SKM-1 (cell line): ENCODE measurements around the gene ZNF292.
A peak's percentile ranks its signal among the peaks of the same experiment; 100 is the strongest.
"Not testable (repeated sequence)": the region's sequence is repeated elsewhere in the genome, so short reads cannot be mapped to it uniquely, and the experiment has no call there.

Experiments
- DNase-seq: peaks from one replicate; lab custom pipeline; 2025; ENCODE audit not compliant: unreplicated experiment; lab: John Stamatoyannopoulos, UW

The ZNF292 gene

DNA sequence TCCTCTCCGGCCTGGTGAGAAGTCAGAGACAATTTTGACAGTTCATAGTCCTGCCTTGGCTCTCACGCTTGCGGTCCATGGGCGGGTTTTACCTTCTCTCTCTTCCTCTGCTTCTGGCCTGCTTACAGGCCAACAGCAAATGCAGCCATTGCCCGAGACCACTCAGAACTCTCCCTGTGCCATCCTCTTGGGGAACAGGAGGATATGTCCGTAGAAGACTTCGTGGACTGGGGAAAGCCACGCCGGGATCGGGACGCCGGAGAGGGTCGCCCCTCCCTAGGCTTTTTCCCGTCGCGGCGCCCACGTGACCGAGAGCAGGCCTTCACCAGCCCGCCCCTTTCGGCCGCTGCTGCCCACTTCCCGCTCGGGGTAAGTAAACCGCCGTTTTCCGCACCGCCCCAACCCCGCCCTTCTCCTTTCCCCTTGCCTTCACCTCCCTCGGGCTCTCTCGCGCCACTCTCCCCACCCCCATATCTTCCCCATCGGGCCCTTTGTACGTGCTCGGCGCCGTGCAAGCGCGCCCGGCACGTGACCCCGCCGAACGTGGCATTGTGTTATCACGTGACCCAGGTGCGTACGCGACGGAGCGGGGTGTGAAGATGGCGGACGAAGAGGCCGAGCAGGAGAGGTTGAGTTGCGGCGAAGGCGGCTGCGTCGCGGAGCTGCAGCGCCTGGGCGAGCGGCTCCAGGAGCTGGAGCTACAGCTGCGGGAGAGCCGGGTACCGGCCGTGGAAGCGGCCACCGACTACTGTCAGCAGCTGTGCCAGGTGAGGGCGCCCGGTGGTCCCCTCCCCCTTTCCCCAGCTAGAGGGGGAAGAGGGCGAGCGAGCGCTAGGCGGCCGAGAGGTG is at the start of gene ZNF292:
ZNF292 (plus strand) TSS at position 573 of the 849 bp plus-strand sequence; CDS start at position 600, 27 bp downstream.
- peak; percentile 93 for DNase-seq

DNA sequence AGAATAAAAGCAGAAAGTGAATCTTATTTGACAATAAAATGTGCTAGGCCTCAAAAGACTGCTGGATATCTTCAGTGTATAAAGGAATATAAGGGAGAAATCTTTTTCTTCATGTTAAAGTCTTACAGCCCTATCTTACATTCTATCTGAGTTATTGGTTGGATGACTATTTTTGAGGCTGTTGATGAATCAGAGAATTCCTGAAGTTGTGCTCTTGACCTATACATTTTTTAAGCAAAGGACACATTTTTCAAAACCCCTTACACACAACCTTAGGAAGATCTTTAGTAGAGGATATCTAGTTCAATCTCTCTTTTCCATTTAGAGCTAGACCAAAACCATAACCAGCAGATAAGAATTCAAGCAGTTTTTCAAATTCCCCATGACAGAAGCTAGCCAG is 49.5 kb upstream of the ZNF292 start:
- no peak for DNase-seq

DNA sequence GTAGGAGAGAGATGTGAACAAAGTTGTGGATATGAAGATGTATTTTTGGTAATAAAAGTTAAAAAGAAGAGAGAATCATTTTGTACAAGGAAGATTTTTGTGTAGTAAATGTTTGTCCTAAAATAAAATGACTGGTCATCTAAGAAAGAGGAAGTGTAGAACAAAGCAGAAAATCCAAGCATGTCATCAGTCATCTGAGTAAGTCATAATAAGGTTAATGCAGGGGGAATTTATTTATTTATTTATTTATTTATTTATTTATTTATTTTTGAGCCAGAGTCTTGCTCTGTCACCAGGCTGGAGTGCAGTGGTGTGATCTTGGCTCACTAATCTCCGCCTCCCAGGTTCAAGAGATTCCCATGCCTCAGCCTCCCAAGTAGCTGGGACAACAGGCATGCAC is 44.7 kb upstream of the ZNF292 start:
- DNase-seq: no peak

DNA sequence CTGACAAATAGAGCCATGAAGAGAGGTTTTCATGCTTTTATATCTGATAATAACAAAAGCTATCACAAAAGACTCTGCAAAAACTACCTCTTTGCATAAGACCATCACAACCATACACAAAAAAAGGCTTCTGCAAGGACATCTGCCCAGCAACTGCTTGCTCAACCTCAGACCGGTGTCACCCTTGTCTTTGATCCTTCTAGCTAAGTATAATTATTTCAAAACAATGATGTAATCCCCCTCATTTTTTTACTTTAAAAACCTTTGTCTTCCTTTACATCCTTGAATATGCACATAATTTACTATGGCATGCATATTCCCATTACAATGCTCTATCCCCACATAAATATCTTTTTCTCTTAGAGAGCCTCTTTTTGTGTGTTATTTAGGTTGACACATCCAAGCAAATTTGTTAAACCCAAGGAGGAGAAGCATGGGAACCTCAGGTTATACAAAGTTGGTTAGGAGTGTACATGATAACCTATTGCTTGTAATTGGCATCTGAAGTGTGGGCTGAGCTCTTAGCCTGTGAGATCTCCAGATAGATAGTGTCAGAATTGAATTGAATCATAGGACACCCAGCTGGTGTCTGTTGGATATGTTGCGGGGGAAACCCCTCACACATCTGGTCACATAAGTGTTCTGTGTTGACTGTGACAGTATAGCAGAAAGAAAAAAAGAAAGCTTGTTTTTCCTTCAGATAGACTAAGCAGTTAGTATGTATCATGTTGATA is 39.8 kb upstream of the ZNF292 start:
- DNase-seq: no peak

DNA sequence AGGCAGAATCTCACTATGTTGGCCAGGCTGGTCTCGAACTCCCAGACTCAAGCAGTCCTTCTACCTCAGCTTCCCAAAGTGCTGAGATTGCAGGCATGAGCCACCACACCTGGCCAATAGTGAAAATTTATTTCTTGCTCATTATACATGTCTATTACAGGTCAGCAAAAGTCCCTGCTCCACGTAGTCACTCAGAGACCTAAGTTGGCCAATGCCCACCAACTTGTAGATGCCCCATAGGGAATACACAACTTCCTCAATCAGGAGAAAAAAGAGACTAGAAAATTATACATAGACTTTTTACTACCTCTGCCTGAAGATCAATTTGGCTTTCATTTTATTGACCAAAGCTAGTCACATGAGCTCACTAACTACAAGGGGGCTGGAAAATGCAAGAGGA is 38.4 kb upstream of the ZNF292 start:
- no peak for DNase-seq

DNA sequence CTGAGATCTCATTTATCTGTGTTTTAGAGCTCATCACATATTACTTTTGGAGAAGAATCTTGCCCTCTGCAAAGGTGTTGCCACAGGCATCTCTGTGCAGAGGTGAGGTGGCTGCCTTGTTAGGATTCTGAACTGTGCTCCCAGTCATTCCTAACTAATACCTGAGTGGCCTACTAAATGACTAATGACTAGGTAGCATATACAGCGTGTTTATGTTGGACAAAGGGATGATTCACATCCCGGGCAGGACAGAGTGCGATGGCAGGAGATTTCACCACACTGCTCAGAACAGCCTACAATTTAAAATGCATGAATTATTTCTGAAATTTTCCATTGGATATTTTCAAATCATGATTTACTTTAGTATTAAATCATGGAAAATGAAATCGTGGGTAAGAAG is 37.3 kb upstream of the ZNF292 start:
- DNase-seq: no peak

DNA sequence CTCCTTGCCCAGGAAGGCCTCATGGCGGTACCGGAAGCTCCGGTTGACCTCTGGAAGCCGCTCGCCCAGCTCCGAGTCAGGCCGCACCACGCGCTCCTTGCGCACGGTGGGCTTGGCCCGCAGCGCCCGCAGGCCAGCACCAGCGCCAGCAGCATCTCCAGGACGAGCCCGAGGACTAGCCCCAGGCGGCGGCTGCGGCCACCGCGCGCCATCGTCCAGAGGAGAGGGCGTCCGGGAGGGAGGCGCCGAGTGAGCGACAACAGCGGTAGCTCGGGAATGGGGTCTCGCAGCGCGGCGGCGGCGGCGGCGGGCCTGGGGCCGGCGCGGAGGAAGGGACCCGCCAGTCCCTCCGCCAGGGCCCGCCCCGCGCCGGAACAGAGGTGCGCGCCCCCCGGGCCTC is 32.9 kb upstream of the ZNF292 start:
- DNase-seq: no peak

DNA sequence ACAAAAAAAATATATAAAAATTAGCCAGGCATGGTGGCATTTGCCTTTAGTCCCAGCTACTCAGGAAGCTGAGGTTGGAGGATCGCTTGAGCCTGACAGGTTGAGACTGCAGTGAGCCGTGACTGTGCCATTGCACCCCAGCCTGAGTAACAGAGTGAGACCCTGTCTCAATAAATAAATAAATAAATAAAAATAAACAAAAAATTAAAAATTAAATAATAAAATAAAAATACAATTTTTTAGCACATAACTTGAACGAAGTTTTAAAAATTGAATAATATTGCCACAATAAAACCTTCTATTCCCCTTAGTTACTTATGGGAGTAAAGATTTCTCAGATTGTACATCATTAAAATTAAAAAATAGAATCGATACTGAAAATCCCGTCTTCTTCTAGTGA is 31.3 kb upstream of the ZNF292 start:
- no peak for DNase-seq

DNA sequence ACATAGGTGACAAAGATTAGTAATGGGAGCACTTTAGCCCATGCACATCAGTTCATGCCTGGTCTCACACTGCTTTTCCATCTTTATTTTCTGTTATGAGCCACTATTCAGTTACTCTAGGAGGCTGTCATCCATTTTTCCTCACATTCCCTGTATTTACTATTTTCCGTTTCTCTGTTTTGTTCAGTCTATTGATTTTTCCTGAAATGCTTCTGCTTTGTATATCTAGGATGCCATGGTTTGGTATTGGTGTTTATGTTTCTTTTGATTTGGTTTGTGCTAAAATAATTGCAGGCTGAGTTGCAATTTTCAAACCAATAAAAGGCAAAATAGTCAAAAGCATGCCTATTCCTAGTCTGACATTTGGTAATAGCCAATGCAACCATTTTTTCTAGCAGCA is 28.9 kb upstream of the ZNF292 start:
- DNase-seq: no peak

DNA sequence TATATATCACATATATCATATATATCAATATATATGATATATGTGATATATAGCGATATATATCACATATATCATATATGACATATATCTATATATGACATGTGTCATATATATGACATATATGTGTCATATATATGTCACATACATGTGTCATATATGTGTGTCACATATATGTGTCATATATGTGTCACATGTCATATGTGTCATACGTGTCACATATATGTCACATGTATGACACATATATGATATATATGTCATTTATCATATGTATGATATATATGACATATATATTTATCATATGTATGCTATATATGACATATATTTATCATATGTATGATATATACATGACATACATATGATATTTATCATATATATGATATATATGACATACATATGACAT is 27.6 kb upstream of the ZNF292 start:
- no peak for DNase-seq

DNA sequence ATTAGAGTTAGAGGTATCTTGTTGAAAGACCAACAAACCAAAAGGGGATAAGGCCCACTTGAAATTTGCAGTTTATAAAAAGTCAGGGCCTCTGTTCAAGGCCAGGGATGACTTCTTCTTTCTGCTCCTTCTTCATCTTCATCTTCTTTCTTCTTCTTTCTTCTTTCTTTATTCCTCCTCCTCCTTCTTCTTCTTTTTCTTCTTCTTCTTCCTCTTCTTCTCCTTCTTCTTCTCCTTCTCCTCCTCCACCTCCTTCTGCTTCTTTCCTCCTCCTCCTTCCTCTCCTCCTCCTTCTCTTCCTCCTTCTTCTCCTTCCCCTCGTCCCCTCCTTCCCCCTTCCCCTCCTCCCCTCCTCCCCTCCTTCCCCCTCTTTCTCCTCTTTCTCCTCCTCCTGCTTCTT is 18.4 kb upstream of the ZNF292 start:
- DNase-seq: no peak

DNA sequence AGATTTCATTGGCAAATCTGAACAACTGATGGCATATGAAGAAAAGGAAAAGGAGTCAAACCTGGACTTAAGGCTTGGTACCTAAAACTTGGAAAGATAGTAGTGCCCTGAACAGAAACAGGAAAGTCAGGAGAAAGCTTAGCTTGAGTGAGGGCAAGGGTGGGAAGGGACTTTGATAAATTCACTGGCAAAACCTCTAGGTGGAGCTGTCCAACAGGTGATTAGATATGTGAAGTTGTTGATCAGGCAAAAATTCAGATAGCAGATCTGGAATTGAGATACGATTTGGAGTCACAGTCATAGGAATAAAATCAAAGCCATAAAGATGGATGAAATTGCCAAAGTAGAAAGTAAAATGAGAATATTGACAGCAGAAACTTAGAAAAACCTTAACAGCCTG is 16.1 kb upstream of the ZNF292 start:
- DNase-seq: no peak

DNA sequence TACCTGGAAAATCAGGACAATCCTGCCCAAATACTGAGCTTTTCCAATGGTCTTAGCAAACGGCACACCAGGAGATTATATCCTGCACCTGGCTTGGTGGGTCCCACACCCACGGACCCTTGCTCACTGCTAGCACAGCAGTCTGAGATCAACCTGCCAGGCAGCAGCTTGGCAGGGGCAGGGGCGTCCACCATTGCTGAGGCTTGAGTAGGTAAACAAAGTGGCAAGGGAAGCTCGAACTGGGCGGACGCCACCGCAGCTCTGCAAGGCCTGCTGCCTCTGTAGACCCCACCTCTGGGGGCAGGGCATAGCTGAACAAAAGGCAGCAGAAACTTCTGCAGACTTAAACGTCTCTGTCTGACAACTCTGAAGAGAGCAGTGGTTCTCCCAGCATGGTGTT is 15.4 kb upstream of the ZNF292 start:
- DNase-seq: not testable (repeated sequence)

DNA sequence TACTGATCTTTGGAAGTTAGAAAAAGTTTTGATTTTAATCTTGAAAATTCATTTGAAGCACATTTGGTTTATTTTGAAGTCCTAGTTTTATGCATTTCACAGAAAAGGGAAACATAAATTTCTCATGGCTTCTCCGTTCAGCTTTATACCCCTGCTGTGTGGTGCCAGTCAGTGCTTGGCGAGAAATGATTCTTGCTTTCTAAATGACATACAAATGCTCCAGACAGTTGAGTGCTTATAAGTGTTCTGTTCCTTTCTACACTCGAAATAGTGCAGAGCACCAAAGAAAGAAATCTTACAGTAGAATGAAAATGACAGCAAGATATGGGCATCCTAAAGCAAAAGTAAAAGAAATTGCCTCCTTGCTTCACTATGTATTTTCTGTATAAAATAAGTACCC is 9.0 kb upstream of the ZNF292 start:
- no peak for DNase-seq

DNA sequence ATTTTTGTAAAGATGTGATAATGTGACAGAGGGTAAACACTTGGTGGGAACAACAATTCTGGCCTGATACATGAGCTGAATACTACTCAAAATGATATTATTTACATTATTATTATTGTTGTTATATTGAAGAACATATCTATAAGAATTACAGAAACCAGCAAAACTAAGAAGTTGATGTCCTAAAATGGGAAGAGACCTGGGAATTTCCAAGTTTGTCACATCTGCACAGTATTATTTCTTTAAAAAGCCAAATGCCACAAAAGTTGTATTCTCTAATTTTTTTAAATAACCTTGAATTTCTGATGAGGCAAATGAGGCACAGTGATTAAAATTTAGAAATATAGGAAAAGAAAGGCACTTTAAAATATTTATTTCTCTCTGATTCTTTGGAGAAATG is 5.0 kb upstream of the ZNF292 start:
- no peak for DNase-seq

DNA sequence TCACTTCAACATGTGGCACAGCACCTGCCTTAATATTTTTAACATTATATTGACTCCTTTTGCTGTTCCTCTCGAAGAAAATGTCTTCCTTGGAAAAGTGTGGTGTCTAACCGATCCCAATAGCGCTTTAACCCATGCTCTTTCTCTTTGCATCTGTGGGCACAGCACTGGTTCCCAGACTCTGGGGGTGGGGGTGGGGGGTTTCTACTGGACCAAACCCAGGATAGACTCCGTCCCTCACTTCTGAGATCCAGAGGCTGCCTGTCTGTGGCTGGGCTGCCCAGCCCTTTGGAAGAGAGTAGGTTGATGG is 3.9 kb upstream of the ZNF292 start:
- no peak for DNase-seq

DNA sequence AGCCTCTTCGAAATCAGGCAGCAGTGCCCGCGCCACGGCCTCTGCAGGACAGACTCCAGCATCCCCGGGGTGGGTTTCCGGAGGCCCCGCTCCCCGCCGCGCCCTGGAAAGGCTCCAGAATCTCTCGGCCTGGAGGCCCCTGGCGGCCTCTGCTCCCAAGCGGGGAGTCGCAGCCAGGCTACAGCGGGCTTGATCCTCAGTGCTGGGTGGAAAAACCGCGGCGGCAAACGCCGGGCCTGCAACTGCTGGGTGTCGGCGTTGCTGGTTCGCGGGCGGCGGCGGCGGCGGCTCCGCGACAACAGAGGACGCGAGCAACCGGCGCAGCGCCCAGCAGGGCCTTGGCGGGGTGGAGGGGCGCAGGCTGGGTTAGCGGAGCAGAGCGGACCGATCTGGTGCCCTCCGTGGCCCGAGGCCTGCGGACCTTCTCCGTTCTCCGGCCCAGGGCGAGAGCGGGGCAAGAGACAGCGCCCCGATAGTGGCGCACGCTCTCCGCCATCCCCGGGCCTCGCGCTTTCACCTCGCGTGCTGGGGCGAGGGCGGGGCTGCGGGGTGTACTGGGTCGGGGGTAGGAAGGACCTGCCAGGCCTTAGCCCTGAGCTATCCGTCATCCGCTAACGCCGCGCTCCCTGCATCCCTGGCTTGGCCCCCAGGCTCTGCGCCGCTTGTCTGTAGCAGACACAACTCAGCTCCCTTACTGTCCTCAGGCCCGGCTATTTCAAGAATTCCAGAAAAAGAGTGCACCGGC is 3.4 kb upstream of the ZNF292 start:
- no peak for DNase-seq

DNA sequence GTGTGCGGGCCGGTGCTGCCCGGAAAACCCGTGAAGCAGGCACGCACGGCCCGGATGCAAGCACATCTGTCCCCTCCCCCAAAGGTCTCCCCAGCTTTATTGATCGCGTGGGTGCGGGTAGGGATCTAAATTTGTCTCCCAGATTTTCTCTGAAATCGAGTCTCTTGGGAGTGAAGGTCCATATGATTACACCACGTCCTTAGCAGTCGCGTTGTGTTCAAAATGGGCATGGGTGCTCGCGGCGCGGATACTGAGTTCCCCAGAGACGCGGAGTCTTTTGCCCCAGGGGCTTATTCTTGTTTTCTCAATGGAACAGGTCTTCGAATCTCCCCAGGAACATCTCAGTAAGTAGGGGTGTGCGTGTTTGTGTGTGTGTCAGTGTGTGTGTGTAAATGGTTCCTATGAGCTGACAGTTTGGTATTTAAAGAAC is 2.8 kb upstream of the ZNF292 start:
- DNase-seq: no peak

DNA sequence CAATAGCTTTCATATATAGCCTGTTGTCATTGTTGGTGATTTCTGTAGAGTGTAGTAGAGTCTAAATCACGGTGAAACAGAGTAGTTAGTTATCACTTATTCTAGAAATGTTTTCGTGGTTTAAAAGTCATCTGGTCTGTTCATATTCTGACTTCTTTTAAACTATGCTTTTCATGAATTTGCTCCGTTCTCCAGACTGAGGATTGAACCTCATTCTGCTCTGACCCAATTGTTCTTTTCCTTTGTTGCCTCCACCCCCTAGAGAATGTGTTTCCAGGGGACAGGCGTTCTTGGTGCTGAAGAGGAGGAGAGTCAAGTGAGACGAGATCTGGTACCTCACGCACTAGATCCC is 748 bp upstream of the ZNF292 start:
- DNase-seq: no peak

DNA sequence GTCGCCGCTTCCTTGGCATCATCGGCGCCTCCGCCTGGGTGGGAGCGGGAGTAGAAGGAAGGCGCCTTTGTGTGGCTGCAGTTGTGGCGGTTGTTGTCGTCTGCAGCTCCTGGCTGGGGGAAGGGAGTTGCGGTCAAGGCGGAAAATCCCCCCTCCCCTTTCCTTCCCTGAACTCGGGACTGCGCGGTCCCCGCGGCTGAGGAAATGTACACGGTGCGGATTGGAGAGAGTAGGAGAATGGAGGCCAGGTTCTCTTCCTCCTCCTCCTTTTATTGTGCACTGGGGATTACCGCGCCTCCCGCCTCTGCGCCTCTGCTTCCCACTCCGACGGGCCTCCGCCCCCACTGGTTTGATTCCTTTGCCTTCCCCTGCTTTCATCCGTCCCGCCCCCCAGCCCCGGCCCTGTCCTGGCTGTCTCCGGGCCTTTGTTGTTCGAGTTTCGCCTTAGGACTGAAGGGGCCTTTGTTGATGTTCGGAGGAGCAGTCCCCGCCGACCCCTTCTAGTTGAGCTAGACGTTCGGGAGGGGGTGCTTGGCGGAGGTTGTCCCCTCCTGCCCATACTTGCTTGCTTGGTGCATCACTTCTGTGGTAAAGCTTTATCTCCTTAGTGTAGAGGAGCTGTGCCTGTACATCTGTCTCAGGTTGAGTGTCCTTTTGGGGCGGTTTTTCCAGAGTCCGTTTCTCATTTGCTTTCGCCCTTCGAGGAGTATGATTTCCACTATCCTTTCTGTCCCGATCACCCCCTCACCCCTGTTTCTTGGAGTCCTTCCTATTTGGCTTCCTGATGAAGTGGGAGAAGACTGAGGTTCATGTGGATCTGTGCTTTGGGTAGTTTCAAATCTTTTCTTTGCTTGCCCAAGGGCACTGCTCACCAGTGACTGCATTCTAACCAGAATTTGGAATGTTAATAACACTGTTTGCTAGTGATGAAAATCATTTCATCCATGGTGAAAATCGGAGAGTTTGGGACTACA is 764 bp downstream of the ZNF292 start:
- DNase-seq: no peak

DNA sequence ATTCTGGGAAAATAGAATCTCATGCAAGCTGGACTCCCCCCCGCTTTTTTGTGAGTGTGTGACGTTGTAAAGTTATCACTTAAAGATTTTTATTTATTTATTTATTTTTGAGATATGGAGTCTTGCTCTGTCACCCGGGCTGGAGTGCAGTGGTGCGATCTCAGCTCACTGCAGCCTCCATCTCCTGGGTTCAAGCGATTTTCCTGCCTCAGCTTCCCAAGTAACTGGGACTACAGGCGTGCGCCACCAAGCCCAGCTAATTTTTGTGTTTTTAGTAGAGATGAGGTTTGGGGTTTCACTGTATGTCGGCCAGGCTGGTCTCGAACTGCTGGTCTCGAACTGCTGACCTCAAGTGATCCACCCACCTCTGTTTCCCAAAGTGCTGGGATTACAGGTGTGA is 2.2 kb downstream of the ZNF292 start:
- DNase-seq: not testable (repeated sequence)
